22Rv1 (cell line): ENCODE data around the gene MEGF11.

ENCODE experiments used
- ZFX ChIP-seq: fragments of 450-650 bp; IDR thresholded peaks from 2 replicates; pipeline ENCODE4 v1.6.1; 2017; ENCODE audit warnings: antibody characterized with exemption, borderline replicate concordance
- TF ChIP-seq, protein P1 (sequence below): fragments of 450-650 bp; IDR thresholded peaks from 2 replicates; pipeline ENCODE4 v1.5.1; 2017; ENCODE audit warnings: mild to moderate bottlenecking

GRCh38 chr15:66136948-66137347 lies 116.6 kb downstream of the MEGF11 start:
- TF ChIP-seq, protein P1, sequence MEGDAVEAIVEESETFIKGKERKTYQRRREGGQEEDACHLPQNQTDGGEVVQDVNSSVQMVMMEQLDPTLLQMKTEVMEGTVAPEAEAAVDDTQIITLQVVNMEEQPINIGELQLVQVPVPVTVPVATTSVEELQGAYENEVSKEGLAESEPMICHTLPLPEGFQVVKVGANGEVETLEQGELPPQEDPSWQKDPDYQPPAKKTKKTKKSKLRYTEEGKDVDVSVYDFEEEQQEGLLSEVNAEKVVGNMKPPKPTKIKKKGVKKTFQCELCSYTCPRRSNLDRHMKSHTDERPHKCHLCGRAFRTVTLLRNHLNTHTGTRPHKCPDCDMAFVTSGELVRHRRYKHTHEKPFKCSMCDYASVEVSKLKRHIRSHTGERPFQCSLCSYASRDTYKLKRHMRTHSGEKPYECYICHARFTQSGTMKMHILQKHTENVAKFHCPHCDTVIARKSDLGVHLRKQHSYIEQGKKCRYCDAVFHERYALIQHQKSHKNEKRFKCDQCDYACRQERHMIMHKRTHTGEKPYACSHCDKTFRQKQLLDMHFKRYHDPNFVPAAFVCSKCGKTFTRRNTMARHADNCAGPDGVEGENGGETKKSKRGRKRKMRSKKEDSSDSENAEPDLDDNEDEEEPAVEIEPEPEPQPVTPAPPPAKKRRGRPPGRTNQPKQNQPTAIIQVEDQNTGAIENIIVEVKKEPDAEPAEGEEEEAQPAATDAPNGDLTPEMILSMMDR = no peak
- no peak for TF ChIP-seq ZFX
